SK-N-SH treated with all-trans-retinoic acid at 6 μM for 48 hours (cell line): ENCODE data around the gene ATP8A1.
A peak's percentile ranks its signal among the peaks of the same experiment; 100 is the strongest.

ENCODE experiments used
- ATAC-seq: fragments of 200-7000 bp; cut with Tn5 transposase; 3 replicates; pipeline ENCODE4 v1.9.1; 2020; ENCODE audit warnings: mild to moderate bottlenecking, moderate library complexity
- BACH2 ChIP-seq: fragments of 250-450 bp; sonication (Bioruptor Pico); IDR thresholded peaks from 2 replicates; pipeline ENCODE4 v1.9.0; 2021; ENCODE audit warnings: mild to moderate bottlenecking, borderline replicate concordance
- ESRRG ChIP-seq: fragments of 250-450 bp; sonication (Bioruptor Pico); IDR thresholded peaks from 2 replicates; pipeline ENCODE4 v1.6.1; 2021; ENCODE audit warnings: mild to moderate bottlenecking
- GLIS3 ChIP-seq: fragments of 250-450 bp; sonication (Bioruptor Pico); IDR thresholded peaks from 2 replicates; pipeline ENCODE4 v1.5.0; 2020; ENCODE audit warnings: mild to moderate bottlenecking, moderate library complexity
- ISL1 ChIP-seq: fragments of 250-450 bp; sonication (Bioruptor Pico); IDR thresholded peaks from 2 replicates; pipeline ENCODE4 v2.1.2; 2022; ENCODE audit warnings: mild to moderate bottlenecking, moderate library complexity
- OSR1 ChIP-seq: fragments of 250-450 bp; sonication (Bioruptor Pico); IDR thresholded peaks from 2 replicates; pipeline ENCODE4 v1.8.0; 2022; ENCODE audit warnings: moderate library complexity, mild to moderate bottlenecking, inconsistent platforms
- PPARA ChIP-seq: fragments of 250-450 bp; sonication (Bioruptor Pico); IDR thresholded peaks from 2 replicates; pipeline ENCODE4 v1.5.0; 2020; ENCODE audit warnings: mild to moderate bottlenecking, borderline replicate concordance
- RARB ChIP-seq: fragments of 250-450 bp; sonication (Bioruptor Pico); IDR thresholded peaks from 2 replicates; pipeline ENCODE4 v1.8.0; 2021; ENCODE audit warnings: mild to moderate bottlenecking, moderate library complexity
- TCF4 ChIP-seq: fragments of 250-450 bp; sonication (Bioruptor Pico); IDR thresholded peaks from 2 replicates; pipeline ENCODE4 v1.8.0; 2021; ENCODE audit warnings: mild to moderate bottlenecking, moderate library complexity, borderline replicate concordance
- TOX ChIP-seq: fragments of 250-450 bp; sonication (Bioruptor Pico); IDR thresholded peaks from 2 replicates; pipeline ENCODE4 v1.8.0; 2021; ENCODE audit warnings: mild to moderate bottlenecking, moderate library complexity, borderline replicate concordance
- ZC3H10 ChIP-seq: fragments of 250-450 bp; sonication (Bioruptor Pico); IDR thresholded peaks from 2 replicates; pipeline ENCODE4 v1.5.1; 2021; ENCODE audit warnings: mild to moderate bottlenecking, moderate library complexity
- ZFP3 ChIP-seq: fragments of 250-450 bp; sonication (Bioruptor Pico); IDR thresholded peaks from 2 replicates; pipeline ENCODE4 v1.5.0; 2020; ENCODE audit warnings: mild to moderate bottlenecking, moderate library complexity
- ZNF565 ChIP-seq: fragments of 450-650 bp; formaldehyde crosslinking; conservative IDR thresholded peaks from 2 replicates; pipeline ENCODE4 v1.5.0; 2020; ENCODE audit warnings: low read depth, mild to moderate bottlenecking, moderate library complexity
- ZNF8 ChIP-seq: fragments of 450-650 bp; formaldehyde crosslinking; IDR thresholded peaks from 2 replicates; pipeline ENCODE4 v1.5.0; 2020; ENCODE audit warnings: mild to moderate bottlenecking, moderate library complexity
- TF ChIP-seq, protein P1 (sequence below): fragments of 250-450 bp; sonication (Bioruptor Pico); IDR thresholded peaks from 2 replicates; pipeline ENCODE4 v1.8.0; 2020; ENCODE audit warnings: mild to moderate bottlenecking, moderate library complexity, borderline replicate concordance
- TF ChIP-seq, protein P2 (sequence below): fragments of 250-450 bp; sonication (Bioruptor Pico); IDR thresholded peaks from 2 replicates; pipeline ENCODE4 v1.5.1; 2021; ENCODE audit warnings: mild to moderate bottlenecking, moderate library complexity
- TF ChIP-seq, protein P3 (sequence below): fragments of 250-450 bp; sonication (Bioruptor Pico); IDR thresholded peaks from 2 replicates; pipeline ENCODE4 v1.8.0; 2021; ENCODE audit warnings: low read depth, mild to moderate bottlenecking, moderate library complexity, borderline replicate concordance
- TF ChIP-seq, protein P4 (sequence below): fragments of 250-450 bp; sonication (Bioruptor Pico); IDR thresholded peaks from 2 replicates; pipeline ENCODE4 v1.5.1; 2020; ENCODE audit warnings: low read depth, mild to moderate bottlenecking, moderate library complexity

ATP8A1 gene

DNA sequence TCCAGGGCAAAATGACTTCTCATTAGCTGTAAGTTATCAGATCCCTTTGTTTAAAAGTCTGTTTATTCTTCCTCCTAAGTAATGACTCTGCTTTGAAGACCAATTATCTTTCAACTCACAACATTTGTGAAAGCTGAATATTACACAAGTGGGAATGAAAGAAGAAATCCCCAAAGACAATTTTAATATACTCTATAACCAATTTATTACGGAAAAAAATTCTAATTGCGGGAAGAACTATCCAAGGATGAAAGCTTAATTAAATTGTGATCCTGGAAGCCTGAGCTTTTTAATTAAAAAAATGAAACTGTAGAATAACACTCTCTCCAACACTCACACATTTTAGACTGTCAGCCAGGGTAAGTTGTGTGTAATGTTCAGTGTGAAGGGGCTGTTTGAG is 275.2 kb downstream of the ATP8A1 start:
- no peak for ATAC-seq
- TF ChIP-seq, protein P1, sequence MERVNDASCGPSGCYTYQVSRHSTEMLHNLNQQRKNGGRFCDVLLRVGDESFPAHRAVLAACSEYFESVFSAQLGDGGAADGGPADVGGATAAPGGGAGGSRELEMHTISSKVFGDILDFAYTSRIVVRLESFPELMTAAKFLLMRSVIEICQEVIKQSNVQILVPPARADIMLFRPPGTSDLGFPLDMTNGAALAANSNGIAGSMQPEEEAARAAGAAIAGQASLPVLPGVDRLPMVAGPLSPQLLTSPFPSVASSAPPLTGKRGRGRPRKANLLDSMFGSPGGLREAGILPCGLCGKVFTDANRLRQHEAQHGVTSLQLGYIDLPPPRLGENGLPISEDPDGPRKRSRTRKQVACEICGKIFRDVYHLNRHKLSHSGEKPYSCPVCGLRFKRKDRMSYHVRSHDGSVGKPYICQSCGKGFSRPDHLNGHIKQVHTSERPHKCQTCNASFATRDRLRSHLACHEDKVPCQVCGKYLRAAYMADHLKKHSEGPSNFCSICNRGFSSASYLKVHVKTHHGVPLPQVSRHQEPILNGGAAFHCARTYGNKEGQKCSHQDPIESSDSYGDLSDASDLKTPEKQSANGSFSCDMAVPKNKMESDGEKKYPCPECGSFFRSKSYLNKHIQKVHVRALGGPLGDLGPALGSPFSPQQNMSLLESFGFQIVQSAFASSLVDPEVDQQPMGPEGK: no peak
- TF ChIP-seq, protein P2, sequence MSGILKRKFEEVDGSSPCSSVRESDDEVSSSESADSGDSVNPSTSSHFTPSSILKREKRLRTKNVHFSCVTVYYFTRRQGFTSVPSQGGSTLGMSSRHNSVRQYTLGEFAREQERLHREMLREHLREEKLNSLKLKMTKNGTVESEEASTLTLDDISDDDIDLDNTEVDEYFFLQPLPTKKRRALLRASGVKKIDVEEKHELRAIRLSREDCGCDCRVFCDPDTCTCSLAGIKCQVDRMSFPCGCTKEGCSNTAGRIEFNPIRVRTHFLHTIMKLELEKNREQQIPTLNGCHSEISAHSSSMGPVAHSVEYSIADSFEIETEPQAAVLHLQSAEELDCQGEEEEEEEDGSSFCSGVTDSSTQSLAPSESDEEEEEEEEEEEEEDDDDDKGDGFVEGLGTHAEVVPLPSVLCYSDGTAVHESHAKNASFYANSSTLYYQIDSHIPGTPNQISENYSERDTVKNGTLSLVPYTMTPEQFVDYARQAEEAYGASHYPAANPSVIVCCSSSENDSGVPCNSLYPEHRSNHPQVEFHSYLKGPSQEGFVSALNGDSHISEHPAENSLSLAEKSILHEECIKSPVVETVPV (CRISPR knock-in tag): no peak
- TF ChIP-seq TOX (CRISPR knock-in tag) (no peak), ESRRG (CRISPR knock-in tag) (no peak), OSR1 (CRISPR knock-in tag) (no peak), ZC3H10 (CRISPR knock-in tag) (no peak), ZNF565 (CRISPR knock-in tag) (no peak), ZFP3 (no peak), TCF4 (CRISPR knock-in tag) (no peak), PPARA (CRISPR knock-in tag) (no peak)
- TF ChIP-seq, protein P3, sequence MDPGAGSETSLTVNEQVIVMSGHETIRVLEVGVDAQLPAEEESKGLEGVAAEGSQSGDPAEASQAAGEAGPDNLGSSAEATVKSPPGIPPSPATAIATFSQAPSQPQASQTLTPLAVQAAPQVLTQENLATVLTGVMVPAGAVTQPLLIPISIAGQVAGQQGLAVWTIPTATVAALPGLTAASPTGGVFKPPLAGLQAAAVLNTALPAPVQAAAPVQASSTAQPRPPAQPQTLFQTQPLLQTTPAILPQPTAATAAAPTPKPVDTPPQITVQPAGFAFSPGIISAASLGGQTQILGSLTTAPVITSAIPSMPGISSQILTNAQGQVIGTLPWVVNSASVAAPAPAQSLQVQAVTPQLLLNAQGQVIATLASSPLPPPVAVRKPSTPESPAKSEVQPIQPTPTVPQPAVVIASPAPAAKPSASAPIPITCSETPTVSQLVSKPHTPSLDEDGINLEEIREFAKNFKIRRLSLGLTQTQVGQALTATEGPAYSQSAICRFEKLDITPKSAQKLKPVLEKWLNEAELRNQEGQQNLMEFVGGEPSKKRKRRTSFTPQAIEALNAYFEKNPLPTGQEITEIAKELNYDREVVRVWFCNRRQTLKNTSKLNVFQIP (CRISPR knock-in tag): no peak
- TF ChIP-seq, protein P4, sequence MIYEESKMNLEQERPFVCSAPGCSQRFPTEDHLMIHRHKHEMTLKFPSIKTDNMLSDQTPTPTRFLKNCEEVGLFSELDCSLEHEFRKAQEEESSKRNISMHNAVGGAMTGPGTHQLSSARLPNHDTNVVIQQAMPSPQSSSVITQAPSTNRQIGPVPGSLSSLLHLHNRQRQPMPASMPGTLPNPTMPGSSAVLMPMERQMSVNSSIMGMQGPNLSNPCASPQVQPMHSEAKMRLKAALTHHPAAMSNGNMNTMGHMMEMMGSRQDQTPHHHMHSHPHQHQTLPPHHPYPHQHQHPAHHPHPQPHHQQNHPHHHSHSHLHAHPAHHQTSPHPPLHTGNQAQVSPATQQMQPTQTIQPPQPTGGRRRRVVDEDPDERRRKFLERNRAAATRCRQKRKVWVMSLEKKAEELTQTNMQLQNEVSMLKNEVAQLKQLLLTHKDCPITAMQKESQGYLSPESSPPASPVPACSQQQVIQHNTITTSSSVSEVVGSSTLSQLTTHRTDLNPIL (CRISPR knock-in tag): no peak
- TF ChIP-seq, all 23 proteins: peak for 0

DNA sequence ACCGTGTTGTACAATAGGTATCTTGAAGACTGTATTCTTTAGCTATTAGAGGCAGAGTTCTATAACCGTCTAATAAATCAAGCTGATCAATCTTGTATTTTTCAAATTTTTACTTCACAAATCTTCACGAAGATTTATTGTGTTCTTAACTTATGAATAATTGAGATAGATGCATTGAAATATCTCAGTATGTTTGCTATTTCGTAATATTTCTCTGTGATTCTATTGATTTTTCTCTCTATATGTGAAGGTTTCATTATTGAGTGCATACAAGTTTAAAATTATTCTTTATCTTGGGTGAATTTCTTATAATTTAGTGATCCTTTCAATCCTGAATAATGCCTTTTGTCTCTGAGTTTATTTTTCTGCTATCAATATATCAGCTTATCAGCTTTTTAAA is 279.4 kb downstream of the ATP8A1 start:
- ATAC-seq: no peak
- TF ChIP-seq ZC3H10 (CRISPR knock-in tag) (no peak), GLIS3 (CRISPR knock-in tag) (no peak), BACH2 (no peak), ZNF8 (CRISPR knock-in tag) (no peak), ESRRG (CRISPR knock-in tag) (no peak)
- TF ChIP-seq, protein P1: no peak
- TF ChIP-seq, protein P4 (CRISPR knock-in tag): no peak

DNA sequence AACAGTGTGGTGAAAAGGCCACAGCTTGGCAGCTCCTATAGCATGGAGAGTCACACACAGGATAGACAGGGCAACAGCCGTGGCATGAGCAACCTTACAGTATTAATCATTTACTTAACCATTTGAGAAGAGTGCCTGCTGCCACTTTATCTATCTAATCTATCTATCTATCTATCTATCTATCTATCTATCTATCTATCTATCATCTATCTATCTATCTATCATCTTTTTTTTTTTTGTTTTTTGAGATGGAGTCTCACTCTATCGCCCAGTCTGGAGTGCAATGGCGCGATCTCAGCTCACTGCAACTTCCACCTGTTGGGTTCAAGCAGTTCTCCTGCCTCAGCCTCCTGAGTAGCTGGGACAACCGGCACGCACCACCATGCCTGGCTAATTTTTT is 284.6 kb downstream of the ATP8A1 start:
- peak; percentile 27; the same call in 2 of the 3 replicates for ATAC-seq

DNA sequence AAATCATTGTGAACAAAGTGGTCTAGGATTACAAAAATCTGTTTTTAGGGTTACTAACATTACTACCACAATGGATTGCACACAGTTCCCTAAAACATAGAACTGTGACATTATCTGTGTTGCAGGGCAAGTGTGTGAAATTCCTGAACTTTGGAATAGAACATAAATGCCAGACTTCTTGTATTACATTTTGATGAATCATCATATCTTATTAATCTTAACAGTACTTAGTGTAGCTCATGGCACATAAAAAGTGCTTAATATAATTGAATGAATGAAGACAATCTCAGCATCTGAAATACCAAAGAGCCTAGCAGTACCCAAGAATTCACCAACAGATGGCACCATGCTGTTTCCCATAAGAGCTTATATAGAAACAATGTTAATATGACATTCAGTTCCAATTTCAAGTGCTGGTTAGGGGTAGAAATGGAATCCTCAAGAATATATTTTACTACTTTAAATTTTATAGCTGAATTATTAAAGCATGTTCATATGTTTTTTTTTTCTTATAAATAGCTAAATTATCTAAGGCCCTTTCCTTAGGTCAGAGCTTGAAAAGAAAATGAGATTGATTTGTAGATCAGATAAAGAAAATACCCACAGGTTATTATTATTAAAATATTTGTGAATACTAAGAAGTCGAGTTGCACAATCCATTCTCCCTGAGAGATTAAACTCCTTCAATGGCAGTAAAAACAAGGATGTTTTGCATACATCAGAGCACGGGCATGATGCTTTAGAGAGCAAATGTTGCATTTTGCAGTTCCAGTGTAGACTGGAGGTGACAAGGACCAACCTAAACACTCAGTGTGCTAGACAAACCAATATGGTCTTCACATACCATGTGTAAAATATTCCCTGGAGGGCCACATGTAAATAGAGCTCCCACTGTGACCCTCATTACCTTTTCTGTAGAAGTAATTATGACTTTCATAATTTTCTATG is 285.3 kb downstream of the ATP8A1 start:
- peak; percentile 97 for ATAC-seq
- no peak for TF ChIP-seq ZFP3
- TF ChIP-seq, protein P2 (CRISPR knock-in tag): no peak
- TF ChIP-seq, protein P3 (CRISPR knock-in tag): no peak
- TF ChIP-seq ISL1 (CRISPR knock-in tag): peak; percentile 45; the same call in 1 of the 2 replicates
- TF ChIP-seq, protein P1: no peak
- TF ChIP-seq RARB (CRISPR knock-in tag): no peak
- no peak for TF ChIP-seq ZNF8 (CRISPR knock-in tag)
